ENCODE results near the gene INSL3. TPM values are rescaled to one million over a fixed set of nuclear protein-coding genes. Genes with fewer than 3 reads are reported as not detected.

Gene INSL3
- polyA plus RNA-seq, 1 of the 3 experiments (the other 2 are of a cell fraction) = 0.21 TPM

GRCh38 chr19:17854061-17854460 is 32.7 kb upstream of the INSL3 start (continued):
- TF ChIP-seq REST (IDR thresholded peaks at IDR 0.05; ENCODE audit: low read depth, low read length) (no peak), RAD21 (IDR thresholded peaks at IDR 0.05; ENCODE audit: low read length) (no peak), TEAD4 (IDR thresholded peaks at IDR 0.05; ENCODE audit: borderline replicate concordance, insufficient read depth) (no peak), MEF2A (IDR thresholded peaks at IDR 0.05; ENCODE audit: borderline replicate concordance, low read depth) (no peak), FOXJ3 (CRISPR knock-in tag; IDR thresholded peaks at IDR 0.05) (no peak), EZH2phosphoT487 (IDR thresholded peaks at IDR 0.05; ENCODE audit: borderline replicate concordance, low read depth) (no peak), GABPA (IDR thresholded peaks at IDR 0.05; ENCODE audit: low read depth) (no peak), CHD2 (IDR thresholded peaks at IDR 0.05; ENCODE audit: low read length, partially characterized antibody) (no peak), RFX5 (IDR thresholded peaks at IDR 0.05; ENCODE audit: low read length) (no peak), SIN3A (IDR thresholded peaks at IDR 0.05; ENCODE audit: borderline replicate concordance, low read depth, low read length) (no peak), USF1 (IDR thresholded peaks at IDR 0.05; ENCODE audit: borderline replicate concordance, low read depth) (no peak)

GRCh38 chr19:17848595-17849292 is 27.4 kb upstream of the INSL3 start:
- Histone ChIP-seq H3K4me2 (no peak overlapping the region), H3F3A (replicated peaks; ENCODE audit: insufficient read depth) (no peaks in the 10 kb centered on the region), H3K27me3 (ENCODE audit: insufficient read depth) (no peaks in the 10 kb centered on the region), H3K9me3 (no peaks in the 10 kb centered on the region), H3K4me3 (ENCODE audit: low read depth in 2 of 2, low read length in 1 of 2) (no peak overlapping the region), H2AFZ (ENCODE audit: low read depth) (no peak overlapping the region), H3K4me1 (ENCODE audit: control insufficient read depth in 1 of 2, insufficient read depth in 2 of 2, low read depth in 1 of 2, low read length in 1 of 2) (no peaks in the 10 kb centered on the region; a peak in 1 of 4 replicates), H4K20me1 (ENCODE audit: insufficient read depth) (no peaks in the 10 kb centered on the region), H3K79me2 (ENCODE audit: insufficient read depth) (no peaks in the 10 kb centered on the region), H3K9ac (no peak overlapping the region), H3K36me3 (replicated peaks in 1 of 2; ENCODE audit: control insufficient read depth in 1 of 2, insufficient read depth in 2 of 2, low read length in 1 of 2) (no peaks in the 10 kb centered on the region), H3K9me2 (no peaks in the 10 kb centered on the region), H3K27ac (ENCODE audit: low read depth in 2 of 2, low read length in 1 of 2) (no peak overlapping the region)
- CTCF ChIA-PET = interaction anchor here (0.9 to 1.8 kb wide), 3 partner anchors 11 to 107 kb away, joined by 3 to 9 read pairs (median 5); partner anchors contain the start of gene RPL18A
- peak; percentile 9 for DNase-seq
- TF ChIP-seq USF1 (IDR thresholded peaks at IDR 0.05; ENCODE audit: borderline replicate concordance, low read depth) (no peak), RCOR1 (IDR thresholded peaks at IDR 0.05; ENCODE audit: low read length) (no peak), SIN3A (IDR thresholded peaks at IDR 0.05; ENCODE audit: borderline replicate concordance, low read depth, low read length) (no peak), SMC3 (IDR thresholded peaks at IDR 0.05; ENCODE audit: low read depth, low read length) (no peak)
- 93% methylated on average over 14 of the region's 14 CpGs for WGBS (ENCODE audit: low lambda C conversion rate)
- POLR2A ChIA-PET = interaction anchor here (1.1 to 1.6 kb wide), 3 partner anchors 11 to 18 kb away, joined by 3 to 7 read pairs (median 3); partner anchors contain the start of gene RPL18A

All from SK-N-SH (cell line).